Stimulated activated CD4-positive, alpha-beta T cell treated with anti-CD3 and anti-CD28 coated beads, Interleukin-1b, Interleukin-23, amount 100 ng/mL, for 4 hours (primary cell): ENCODE results near the gene UBA6.

Experiments
- DNase-seq, 2 donors: peaks; one replicate each; pipeline ENCODE4 v3.0.0-alpha.2; 2020; ENCODE audit warnings: low read depth in 2 of 2

Gene UBA6

GRCh38 chr4:67576059-67576466, 124.9 kb downstream of the UBA6 start:
- no peak for DNase-seq

- no peak for DNase-seq
Measured at GRCh38 chr4:67575232-67576058, 125.5 kb downstream of the UBA6 start.

GRCh38 chr4:67573193-67573592, 127.8 kb downstream of the UBA6 start:
- no peak for DNase-seq

GRCh38 chr4:67571975-67572374, 129.0 kb downstream of the UBA6 start:
- DNase-seq: no peak

- DNase-seq: no peak
Measured at GRCh38 chr4:67570537-67570936, 130.4 kb downstream of the UBA6 start.

- DNase-seq: no peak
Measured at GRCh38 chr4:67568820-67569219, 132.1 kb downstream of the UBA6 start.

DNA sequence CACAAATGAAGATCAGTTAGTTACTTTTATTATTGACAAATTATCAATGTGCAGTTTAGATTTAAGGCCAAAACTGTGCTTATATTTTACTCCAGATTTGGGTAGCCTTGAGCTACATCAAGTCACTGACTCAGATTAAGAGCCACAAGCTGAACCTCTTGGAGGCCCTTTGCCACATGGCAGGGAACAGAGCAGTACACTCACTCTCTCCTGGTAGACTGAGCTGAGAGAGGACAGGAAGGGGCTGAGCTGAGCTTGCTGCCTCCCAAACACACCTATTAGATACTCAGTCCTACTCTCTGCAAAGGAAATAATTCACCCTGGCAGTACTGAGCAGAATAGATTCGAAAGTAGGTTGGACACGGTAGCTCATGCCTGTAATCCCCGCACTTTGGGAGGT, 134.6 kb downstream of the UBA6 start:
- DNase-seq: no peak

DNA sequence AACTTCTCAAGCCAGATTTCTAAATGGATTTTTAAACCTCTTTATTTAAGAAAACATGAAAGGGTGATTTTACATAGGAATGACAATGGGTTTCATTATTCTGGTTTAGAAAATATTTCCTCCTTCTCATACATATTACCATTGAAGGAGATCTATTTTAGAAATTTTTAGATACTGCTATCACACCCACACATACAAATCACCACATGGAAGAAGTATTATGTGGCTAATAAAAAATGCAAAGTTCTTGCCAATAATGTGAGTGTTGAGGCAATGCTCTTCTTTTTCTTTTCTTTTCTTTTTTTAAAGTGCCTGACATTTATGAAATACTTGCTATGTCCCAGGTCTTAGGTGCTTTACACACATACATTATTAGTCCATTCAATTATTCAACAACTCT, 135.7 kb downstream of the UBA6 start:
- no peak for DNase-seq
